DLD1 (cell line): ENCODE results near the gene VIPR2.
"Not testable (repeated sequence)": the region's sequence is repeated elsewhere in the genome, so short reads cannot be mapped to it uniquely, and the experiment has no call there.

Experiments
- in situ Hi-C: cut with HindIII; loops from 2 replicates; pipeline ENCODE4 v1.10.0; 2017; ENCODE audit warnings: low sequenced_read_pairs

Gene VIPR2

DNA sequence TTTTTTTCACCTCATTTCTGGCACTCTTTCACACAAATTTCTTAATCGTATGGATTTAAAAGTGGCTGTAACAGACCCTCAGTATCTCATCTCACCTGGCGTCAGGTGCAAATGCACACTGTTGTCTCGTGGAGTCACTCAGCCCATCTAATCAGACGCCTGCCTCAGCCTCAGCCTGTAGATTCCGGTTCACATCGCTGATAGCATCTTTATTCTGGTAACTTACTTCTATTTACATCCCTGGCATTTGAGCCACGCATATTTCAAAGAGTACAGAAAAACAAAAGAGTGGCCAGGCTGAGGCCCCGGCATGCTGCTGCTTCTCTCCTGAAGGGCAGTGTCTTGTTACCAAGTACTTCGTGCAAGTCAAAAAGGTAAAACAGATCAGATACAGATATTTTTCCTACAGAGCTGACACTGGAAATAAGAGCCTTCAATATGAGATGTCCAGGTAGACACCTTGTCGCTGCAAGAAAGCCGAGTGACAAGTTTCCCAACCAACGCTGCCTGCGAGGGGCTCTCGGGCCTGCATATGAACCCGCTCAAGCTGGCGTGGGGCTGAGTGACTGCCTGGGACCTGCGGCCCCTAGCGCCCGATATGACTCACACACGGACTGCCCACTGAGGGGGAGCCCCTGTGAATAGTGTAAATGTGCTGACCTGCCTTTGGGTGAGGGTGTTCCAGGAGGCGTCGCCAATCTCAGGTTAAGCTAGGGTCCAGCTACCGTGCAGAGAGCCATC, 4.3 kb downstream of the VIPR2 start:
- in situ Hi-C loops = no loop called here

DNA sequence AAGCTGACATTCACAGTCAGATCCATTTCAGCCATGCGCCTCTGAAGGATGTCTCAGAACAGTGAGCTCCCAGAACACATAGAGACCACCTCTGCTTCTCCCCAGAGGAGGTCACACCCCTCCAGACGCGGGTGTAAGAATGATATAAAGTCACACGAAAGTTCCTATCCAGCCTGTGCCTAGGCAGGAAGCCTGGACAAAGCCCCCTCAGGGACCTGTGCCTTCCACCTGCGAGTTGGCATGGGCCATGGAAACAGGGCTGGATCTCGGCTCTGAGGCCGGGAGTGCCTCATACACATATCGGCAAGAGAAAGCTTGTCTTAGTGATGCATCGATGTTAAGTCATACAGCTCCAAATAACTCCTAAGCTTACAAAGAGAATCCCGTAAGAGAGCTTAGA, 5.0 kb downstream of the VIPR2 start:
- in situ Hi-C loops = loop anchor here (10.0 kb wide), 1 partner anchor 65 kb away; no protein-coding TSS in a partner anchor

DNA sequence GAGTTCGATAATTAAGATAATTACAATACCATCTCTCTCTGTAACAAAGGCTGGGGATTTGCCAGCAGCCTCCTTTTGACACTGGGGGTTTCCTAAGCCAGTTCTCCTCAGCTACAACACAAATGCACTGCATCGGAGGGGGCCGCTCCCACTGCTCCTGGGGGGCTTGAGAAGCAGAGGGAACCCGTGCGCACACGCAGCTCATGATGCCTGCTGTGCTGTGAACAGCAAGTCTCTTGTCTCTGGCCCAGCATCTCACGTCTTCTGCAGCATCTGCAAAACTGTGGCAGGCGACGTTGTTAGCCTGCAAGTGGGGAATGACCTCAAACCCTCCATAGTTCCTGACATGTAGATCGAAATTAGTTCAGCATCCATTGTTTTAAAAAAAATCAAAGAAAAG, 5.5 kb downstream of the VIPR2 start:
- in situ Hi-C loops = loop anchor here (10.0 kb wide), 1 partner anchor 64 kb away; no protein-coding TSS in a partner anchor

DNA sequence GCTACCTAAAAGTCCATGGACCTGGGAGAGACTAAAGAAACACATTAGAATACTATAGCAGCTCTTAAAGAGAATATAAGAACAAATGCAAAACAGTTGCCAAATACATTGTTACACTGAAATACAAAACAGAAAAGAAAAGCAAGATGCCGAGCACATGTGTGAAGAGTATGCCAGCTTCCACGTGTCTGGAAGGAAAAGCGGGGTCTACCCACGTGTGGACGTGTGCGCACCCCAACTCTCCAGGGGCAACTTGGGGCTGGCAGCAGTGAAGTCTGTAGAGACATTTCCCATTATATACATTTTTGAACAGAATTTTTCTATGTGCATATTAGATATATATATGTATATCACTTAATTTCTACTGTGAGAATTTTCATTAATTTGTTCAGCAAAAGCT, 6.2 kb downstream of the VIPR2 start:
- in situ Hi-C loops = loop anchor here (10.0 kb wide), 1 partner anchor 64 kb away; no protein-coding TSS in a partner anchor

DNA sequence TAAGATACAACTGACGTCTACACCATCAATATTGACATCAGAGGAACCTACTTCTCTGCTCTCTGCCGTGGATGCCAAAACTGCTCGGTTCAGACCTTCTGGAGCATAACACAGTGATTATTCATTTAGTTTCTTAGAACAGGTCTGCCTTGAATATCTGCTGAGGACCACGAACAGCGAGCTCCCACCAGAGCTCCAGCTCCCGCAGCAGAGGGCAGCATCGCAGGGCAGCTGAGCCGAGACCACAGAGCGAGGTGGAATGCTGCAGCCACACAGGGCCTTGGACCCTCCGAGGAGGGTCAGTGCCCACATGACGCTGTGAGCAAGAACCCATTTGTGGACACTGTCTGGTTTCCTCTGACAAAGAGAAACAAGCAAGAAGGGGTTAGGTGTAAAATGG, 6.8 kb downstream of the VIPR2 start:
- in situ Hi-C loops = loop anchor here (10.0 kb wide), 1 partner anchor 63 kb away; no protein-coding TSS in a partner anchor

DNA sequence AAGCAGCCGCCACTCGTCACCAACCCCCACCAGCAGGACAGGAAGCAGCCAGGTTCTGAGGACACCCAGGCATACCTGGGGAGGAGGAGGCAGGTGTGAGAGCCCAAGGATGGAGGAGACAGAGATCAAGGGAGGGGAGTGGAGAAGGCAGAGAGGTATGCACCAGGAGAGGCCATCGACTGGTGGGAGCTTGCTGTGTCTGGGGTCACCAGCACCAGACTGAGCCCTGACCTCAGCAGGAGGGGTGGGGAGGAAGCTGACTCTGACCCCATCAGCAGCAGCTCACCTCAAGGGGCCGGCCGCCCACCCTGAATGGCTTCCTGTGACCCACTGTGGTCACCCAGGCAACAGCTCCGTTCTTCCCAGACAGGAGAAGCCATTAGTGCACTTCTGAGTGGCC, 7.8 kb downstream of the VIPR2 start:
- in situ Hi-C loops = loop anchor here (10.0 kb wide), 1 partner anchor 62 kb away; no protein-coding TSS in a partner anchor

DNA sequence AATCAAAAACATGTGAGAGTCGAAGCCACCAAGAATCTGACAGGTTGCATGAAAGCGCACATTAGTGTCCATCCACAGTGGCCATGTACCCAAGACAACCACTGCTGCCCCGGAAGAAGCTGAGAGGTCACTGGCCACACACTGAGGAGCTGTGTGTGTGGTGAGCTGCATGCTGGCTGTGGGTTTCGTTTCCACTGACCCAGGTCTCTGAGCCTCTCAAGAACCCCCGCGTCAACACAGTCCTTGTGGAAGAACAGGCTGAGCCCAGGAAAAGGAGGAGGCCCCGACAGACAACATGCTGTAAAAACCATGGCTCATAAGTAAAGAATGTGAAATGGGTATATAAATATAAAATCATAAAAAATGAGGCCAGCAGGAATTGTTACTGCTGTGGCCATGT, 8.2 kb downstream of the VIPR2 start:
- in situ Hi-C loops = loop anchor here (10.0 kb wide), 1 partner anchor 62 kb away; no protein-coding TSS in a partner anchor

DNA sequence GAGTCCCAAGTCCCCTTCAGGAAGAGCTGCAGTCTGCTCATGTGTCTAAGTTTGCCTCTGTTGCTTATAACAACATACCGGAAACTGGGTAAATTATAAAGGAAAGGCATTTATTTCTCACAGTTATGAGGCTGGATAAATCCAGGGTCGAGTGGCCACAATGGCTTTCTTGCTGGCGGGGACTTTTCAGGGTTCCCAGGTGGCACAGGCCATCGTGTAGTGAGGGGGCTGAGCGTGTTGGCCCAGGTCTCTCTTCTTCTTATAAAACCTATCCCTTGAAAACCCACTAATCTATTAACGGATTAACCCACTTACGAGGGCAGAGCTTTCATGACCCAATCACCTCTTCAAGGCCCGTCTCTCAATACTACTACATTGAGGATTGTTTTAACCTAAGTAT, 8.7 kb downstream of the VIPR2 start:
- in situ Hi-C loops = loop anchor here (10.0 kb wide), 1 partner anchor 61 kb away; no protein-coding TSS in a partner anchor

DNA sequence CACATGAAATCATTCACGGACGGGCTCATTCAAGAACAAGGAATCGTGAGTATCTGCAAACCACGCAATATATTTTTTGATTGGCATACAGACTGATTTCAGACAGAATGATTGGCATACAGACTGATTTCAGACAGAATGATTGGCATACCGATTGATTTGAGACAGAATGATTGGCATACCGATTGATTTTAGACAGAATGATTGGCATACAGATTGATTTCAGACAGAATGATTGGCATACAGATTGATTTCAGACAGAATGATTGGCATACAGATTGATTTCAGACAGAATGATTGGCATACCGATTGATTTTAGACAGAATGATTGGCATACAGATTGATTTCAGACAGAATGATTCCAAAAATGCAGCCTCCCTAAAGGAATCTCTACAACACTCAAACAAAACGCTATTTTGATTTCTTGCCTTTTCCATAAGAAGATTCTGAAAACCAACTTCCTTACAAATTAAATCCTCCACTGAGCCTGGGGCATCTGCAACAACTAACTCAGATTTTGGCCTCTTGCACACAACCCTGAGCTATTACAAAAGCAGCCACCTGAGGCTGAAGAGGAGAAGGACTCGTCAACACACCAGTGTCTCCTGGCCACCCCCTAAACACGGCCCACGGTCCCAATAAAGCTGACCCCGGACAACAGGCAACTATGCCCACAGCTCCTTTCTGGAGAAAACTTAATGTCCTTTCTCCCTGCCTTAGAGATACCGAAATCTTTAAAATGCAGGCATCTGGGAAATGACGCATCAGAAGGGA, 11.8 kb downstream of the VIPR2 start:
- in situ Hi-C loops = loop anchor here (10.0 kb wide), 1 partner anchor 58 kb away; no protein-coding TSS in a partner anchor

DNA sequence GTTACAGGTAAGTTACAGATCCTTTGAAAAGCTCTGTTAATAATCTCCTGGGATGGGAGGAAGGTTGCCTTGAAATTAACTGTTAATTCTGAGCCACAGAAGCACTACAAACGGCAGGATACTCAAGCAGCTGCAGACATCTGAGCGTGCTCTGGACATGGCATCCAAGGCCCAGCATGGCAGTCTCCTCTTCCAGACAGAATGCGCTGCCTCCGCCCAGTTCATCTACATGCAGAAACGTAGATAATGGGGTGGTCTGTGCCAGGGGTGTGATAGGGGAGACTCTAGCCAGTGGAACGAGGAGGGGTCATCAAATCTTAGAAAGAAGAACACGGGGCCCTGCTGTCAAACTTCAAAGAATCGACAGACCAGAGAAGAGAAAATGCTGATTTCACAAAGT, 13.8 kb downstream of the VIPR2 start:
- in situ Hi-C loops = loop anchor here (10.0 kb wide), 1 partner anchor 56 kb away; no protein-coding TSS in a partner anchor

DNA sequence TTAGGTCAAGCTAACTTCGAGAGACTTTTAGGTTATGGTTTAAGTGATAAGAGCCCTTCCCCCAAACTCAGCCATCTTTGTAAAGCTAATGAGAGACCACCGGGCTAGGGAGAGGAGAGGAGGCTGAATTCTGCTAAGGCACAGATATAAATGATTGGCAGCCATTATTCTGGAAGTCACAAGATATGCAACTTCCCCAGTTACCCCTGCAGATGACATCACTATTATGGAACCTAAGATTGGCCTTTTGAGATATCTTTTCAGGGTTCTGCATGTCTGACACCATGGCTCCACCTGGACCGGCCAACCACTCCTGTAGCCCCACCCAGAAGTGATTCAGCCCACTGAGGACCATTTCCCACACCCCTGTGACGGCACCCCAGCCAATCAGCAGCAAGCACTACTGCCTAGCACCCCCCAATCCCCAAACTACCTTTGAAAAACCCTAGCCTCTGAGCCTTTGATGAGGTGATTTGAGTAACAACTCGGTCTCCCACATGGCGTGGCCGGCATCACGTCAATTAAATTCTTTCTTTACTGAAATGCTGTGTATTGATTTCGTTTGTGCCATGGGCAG, 14.4 kb downstream of the VIPR2 start:
- in situ Hi-C loops = loop anchor here (10.0 kb wide), 1 partner anchor 55 kb away; no protein-coding TSS in a partner anchor

DNA sequence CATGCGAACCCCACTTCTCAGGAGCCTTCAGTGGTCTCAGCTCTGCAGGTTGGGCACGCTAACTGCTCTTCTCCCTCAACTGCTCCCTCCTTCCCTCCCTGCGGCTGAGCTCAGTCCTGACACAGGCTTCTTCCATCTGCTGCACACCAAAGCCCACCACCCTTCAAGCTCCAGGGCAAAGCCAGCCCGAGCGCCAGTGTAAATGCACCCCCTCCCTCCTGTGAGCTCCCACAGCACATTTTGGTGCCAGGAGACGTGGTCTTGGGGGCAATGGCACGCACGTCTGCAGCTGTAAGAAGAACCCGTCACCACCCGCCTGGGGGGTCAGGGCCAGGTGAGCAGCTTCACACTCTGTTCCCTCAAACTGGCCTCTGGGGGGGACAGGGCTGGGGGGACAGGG, 15.9 kb downstream of the VIPR2 start:
- in situ Hi-C loops = no loop called here

DNA sequence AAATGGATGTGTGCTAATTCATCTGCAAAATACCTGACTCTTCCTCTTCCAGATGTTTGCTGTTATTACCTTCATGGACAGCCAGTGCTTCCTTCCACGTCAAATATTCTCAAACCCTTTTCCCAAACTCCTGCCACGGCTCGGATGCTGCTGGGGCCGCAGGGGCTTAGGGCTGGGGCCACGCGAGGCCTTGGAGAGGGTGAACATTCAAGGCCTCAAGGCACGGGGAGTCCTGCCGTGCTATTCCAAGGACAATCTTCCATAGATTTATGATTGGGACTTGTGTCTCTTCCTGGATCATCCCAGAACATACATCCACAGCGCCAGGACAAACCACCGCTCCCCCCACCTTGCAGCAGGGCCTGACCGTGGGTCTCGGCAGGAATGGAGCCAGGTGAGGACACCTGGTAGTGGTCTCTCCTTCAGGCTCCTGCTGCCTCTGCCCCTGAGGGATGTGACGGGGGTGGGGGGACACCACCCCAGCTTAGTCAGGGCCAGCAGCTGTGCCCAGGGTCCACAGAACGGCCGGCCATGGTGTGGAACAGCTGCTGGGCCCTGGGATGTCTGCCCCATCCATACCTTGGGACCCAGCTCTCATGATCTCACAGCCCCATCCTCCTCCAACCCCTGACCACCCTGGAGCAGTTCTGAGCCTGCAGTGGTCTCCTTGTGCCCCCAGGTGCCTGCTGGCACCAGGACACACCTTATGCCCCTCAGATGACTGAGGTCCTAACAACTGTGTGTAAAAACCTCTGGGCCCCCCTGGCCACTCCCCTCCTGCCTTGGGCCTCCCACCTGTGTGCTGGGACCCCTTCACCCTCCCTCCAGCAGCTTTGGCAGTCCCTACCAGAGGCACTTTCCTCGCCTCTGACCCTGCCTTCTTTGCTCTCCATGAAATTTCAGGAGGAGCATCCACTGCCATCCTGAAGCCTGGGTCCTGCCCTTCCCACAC, 16.7 kb downstream of the VIPR2 start:
- in situ Hi-C loops = no loop called here

DNA sequence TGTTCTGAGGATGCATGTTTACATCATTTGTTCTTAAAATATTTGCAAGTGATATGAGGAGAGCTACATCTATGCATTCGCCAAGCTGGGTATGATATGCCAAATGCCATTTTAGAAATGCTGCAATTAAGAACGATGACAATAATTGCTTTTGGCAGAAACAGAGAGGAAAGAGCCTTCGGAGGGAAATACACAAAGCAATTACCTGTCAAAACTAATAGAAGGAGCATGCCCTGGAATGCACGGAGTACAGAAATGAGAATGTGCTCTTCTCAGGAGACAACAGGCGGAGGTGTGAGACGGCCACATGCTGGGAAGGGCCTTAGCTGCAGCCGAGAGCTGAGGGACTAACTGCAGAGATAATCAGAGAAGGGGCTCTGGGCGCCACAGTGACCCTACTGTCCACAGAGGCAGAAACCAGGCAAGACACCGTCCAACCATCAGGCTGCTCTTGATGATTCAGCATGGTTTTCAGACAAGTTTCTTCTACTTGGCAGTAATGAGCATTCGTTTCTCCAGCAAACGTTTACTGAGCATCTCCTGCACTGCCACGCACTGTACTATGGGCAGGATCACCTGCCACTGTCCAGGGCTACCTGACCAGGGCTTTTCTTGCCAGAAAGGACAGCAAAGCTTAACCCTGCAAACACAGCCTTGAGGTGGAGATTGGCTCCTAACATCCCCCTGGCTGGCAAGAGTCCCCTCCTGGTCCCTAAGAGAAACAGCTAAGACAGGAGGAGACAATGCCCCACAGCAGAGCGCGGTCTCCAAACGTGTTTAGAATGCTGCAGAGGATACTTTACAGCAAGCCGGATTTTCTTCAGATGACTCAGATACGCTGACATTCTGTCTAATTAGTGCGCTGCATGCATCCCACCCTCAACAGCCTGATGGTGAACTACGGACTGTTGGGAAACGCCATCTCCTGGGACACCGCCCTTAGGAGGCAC, 18.1 kb downstream of the VIPR2 start:
- in situ Hi-C loops = no loop called here

DNA sequence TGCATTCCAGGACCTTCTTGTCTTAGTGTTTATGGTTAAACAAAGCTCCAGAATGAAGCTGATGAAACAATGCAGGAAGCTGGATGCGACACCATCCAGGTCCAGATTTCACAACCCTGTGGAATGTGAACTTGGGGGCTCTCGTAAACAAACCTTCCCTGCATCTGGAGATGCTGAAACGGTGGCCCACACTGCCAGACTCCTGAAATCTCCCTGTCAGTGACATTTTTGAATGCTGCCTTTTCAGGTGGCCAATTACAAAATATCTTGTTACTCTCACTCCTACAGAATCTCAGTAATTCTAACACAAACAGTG, 18.8 kb downstream of the VIPR2 start:
- in situ Hi-C loops = no loop called here

DNA sequence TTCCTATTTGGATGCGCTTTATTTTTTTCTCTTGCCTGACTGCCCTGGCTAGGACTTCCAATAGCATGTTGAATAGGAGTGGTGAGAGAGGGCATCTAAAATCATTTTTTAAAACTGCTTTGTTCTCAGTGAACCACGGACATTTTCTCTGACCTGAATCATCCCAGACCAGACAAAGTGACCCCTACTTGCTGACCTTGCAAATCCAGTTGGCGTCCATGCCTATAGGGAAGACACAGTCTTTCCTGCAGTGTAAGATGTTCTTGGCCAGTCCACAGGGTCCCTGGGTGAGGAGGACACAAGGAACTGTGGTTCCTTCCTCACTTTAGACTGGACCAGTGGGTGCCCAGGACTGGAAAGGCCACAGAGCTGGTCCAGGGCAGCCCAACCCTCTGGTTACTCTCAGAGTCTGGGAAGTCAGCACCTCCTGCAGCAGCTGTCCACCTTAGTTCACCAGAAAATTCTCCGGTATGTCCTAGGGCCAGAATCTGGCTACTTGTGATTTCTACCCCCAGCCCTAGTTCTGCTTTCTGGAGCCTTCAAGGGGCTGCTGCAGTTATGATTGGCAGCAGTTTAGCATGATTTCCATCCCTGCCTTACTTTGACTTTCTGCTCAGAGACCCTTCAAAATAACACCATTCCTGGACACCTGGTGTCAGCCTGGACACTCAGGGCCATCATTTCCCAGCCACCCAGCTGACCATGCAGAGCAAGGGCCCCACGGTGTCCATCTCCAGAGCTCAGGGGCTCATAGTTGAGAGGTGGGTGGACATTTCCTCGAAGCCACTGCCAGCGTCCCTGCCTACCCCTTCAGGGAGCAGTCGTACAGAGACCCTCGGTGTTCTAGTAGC, 19.3 kb downstream of the VIPR2 start:
- in situ Hi-C loops = no loop called here

DNA sequence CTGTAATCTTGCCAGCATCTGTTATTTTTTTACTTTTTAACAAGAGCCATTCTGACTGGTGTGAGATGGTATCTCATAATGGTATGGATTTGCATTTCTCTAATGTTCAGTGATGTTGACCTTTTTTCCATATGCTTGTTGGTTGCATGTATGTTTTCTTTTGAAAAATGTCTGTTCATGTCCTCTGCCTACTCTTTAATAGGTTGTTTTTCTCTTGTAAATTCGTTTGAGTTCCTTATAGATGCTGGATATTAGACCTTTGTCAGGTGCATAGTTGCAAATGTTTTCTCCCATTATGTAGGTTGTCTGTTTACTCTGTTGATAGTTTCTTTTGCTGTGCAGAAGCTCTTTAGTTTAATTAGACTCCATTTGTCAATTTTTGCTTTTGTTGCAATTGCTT, 20.9 kb downstream of the VIPR2 start:
- in situ Hi-C loops = not testable (repeated sequence)

DNA sequence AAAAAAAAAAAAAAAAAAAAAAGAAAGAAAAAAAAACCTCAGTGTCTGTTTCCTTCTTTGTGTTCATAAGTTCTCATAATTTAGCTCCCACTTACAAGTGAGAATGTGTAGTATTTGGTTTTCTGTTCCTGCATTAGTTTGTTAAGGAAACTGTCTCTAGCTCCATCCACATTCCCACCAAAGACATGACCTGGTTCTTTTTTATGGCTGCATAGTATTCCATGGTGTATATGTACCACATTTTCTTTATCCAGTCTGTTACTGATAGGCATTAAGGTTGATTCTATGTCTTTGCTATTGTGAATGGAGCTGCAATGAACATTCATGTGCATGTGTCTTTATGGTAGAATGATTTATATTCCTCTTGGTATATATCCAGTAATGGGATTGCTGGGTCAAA, 21.4 kb downstream of the VIPR2 start:
- in situ Hi-C loops = not testable (repeated sequence)
